ENCODE data around the gene ADCY3. TPM values are rescaled to one million over a fixed set of nuclear protein-coding genes. Genes with fewer than 3 reads are reported as not detected.
A peak's percentile ranks its signal among the peaks of the same experiment; 100 is the strongest.
"Not testable (repeated sequence)": the region's sequence is repeated elsewhere in the genome, so short reads cannot be mapped to it uniquely, and the experiment has no call there.

The ADCY3 gene
- polyA plus RNA-seq, 1 of the 3 experiments (the other 2 are of a cell fraction) = 53.9 TPM

- TF ChIP-seq FOXM1 (IDR thresholded peaks at IDR 0.05; ENCODE audit: low read depth) (no peak), NRF1 (IDR thresholded peaks at IDR 0.05; ENCODE audit: low read depth, low read length) (no peak), USF2 (IDR thresholded peaks at IDR 0.05; ENCODE audit: borderline replicate concordance, low read depth, low read length) (no peak), RFX5 (IDR thresholded peaks at IDR 0.05; ENCODE audit: low read length) (no peak), MXI1 (IDR thresholded peaks at IDR 0.05; ENCODE audit: low read depth, low read length) (no peak)
These were observed 110.6 kb downstream of the ADCY3 start (continued) for GRCh38 chr2:24809316-24810007.

GRCh38 chr2:24806661-24807036, 113.4 kb downstream of the ADCY3 start:
- no peak overlapping the region for H3K4me2 ChIP-seq
- peaks cover 11% of the 10 kb centered on the region for H3F3A ChIP-seq (replicated peaks; ENCODE audit: insufficient read depth)
- H4K20me1 ChIP-seq (ENCODE audit: insufficient read depth) = peaks cover 2% of the 10 kb centered on the region; the same call in 1 of the 2 replicates
- H3K9ac ChIP-seq = no peak overlapping the region
- DNase-seq = no peak
- POLR2A ChIA-PET = no interaction called here
- H3K9me2 ChIP-seq = no peaks in the 10 kb centered on the region
- no peaks in the 10 kb centered on the region for H3K9me3 ChIP-seq
- TF ChIP-seq ELF1 (IDR thresholded peaks at IDR 0.05) = no peak
- no peak for TF ChIP-seq CHD2 (IDR thresholded peaks at IDR 0.05; ENCODE audit: low read length, partially characterized antibody)
- TF ChIP-seq YY1 (IDR thresholded peaks at IDR 0.05; ENCODE audit: low read depth) = no peak
- TF ChIP-seq JUND (IDR thresholded peaks at IDR 0.05) = no peak
- no peak for TF ChIP-seq FOSL2 (IDR thresholded peaks at IDR 0.05; ENCODE audit: borderline replicate concordance, low read depth)
- no peak for TF ChIP-seq FOXJ3 (CRISPR knock-in tag; IDR thresholded peaks at IDR 0.05)
- TF ChIP-seq TEAD4 (IDR thresholded peaks at IDR 0.05; ENCODE audit: borderline replicate concordance, insufficient read depth) = no peak
- no peak for TF ChIP-seq RFX5 (IDR thresholded peaks at IDR 0.05; ENCODE audit: low read length)
- no peak overlapping the region for H3K4me3 ChIP-seq (ENCODE audit: low read depth in 2 of 2, low read length in 1 of 2)
- H2AFZ ChIP-seq (ENCODE audit: low read depth) = no peak overlapping the region
- peak overlapping the region in 1 of 2 experiments; percentile 23; a peak in 1 of 4 replicates for H3K27ac ChIP-seq (ENCODE audit: low read depth in 2 of 2, low read length in 1 of 2)
- peaks cover 0 to 11% of the 10 kb centered on the region in 2 experiments; a peak in 2 of 4 replicates for H3K4me1 ChIP-seq (ENCODE audit: control insufficient read depth in 1 of 2, insufficient read depth in 2 of 2, low read depth in 1 of 2, low read length in 1 of 2)
- H3K27me3 ChIP-seq (ENCODE audit: insufficient read depth) = no peaks in the 10 kb centered on the region
- H3K36me3 ChIP-seq (replicated peaks in 1 of 2; ENCODE audit: control insufficient read depth in 1 of 2, insufficient read depth in 2 of 2, low read length in 1 of 2) = peaks cover 8 to 17% of the 10 kb centered on the region in 2 experiments
- CTCF ChIA-PET = interaction anchor here (1.5 to 1.8 kb wide), 2 partner anchors 12 to 21 kb away, joined by 3 to 4 read pairs; no protein-coding TSS in a partner anchor
- peaks cover 95% of the 10 kb centered on the region for H3K79me2 ChIP-seq (ENCODE audit: insufficient read depth)

GRCh38 chr2:24805811-24806660, 114.0 kb downstream of the ADCY3 start:
- Histone ChIP-seq H3K27ac (ENCODE audit: low read depth in 2 of 2, low read length in 1 of 2) (peak overlapping the region in 1 of 2 experiments; percentile 23; a peak in 1 of 4 replicates), H3F3A (replicated peaks; ENCODE audit: insufficient read depth) (peaks cover 11% of the 10 kb centered on the region), H3K4me1 (ENCODE audit: control insufficient read depth in 1 of 2, insufficient read depth in 2 of 2, low read depth in 1 of 2, low read length in 1 of 2) (peaks cover 0 to 11% of the 10 kb centered on the region in 2 experiments; a peak in 2 of 4 replicates), H3K36me3 (replicated peaks in 1 of 2; ENCODE audit: control insufficient read depth in 1 of 2, insufficient read depth in 2 of 2, low read length in 1 of 2) (peaks cover 8 to 19% of the 10 kb centered on the region in 2 experiments), H3K79me2 (ENCODE audit: insufficient read depth) (peaks cover 95% of the 10 kb centered on the region)
- H3K27me3 ChIP-seq (ENCODE audit: insufficient read depth); H3K9me3 ChIP-seq; H3K9me2 ChIP-seq; H4K20me1 ChIP-seq (ENCODE audit: insufficient read depth); H3K4me3 ChIP-seq (ENCODE audit: low read depth in 2 of 2, low read length in 1 of 2); H3K9ac ChIP-seq; DNase-seq; H2AFZ ChIP-seq (ENCODE audit: low read depth); POLR2A ChIA-PET; H3K4me2 ChIP-seq: not testable (repeated sequence)
- 82% methylated on average over 23 of the region's 25 CpGs for WGBS (ENCODE audit: low lambda C conversion rate)
- CTCF ChIA-PET = interaction anchor here (1.5 to 1.8 kb wide), 2 partner anchors 12 to 22 kb away, joined by 3 to 4 read pairs; no protein-coding TSS in a partner anchor

GRCh38 chr2:24800487-24800886, 119.5 kb downstream of the ADCY3 start:
- H3K4me2 ChIP-seq; H3K9me3 ChIP-seq; H3K27ac ChIP-seq (ENCODE audit: low read depth in 2 of 2, low read length in 1 of 2); CTCF ChIA-PET; H3K4me3 ChIP-seq (ENCODE audit: low read depth in 2 of 2, low read length in 1 of 2); H3F3A ChIP-seq (replicated peaks; ENCODE audit: insufficient read depth); DNase-seq; H4K20me1 ChIP-seq (ENCODE audit: insufficient read depth); H3K9ac ChIP-seq; H3K27me3 ChIP-seq (ENCODE audit: insufficient read depth); H3K4me1 ChIP-seq (ENCODE audit: control insufficient read depth in 1 of 2, insufficient read depth in 2 of 2, low read depth in 1 of 2, low read length in 1 of 2); H3K9me2 ChIP-seq; POLR2A ChIA-PET; H2AFZ ChIP-seq (ENCODE audit: low read depth): not testable (repeated sequence)
- WGBS (ENCODE audit: low lambda C conversion rate) = 83% methylated on average over 5 of the region's 5 CpGs
- Histone ChIP-seq H3K36me3 (replicated peaks in 1 of 2; ENCODE audit: control insufficient read depth in 1 of 2, insufficient read depth in 2 of 2, low read length in 1 of 2) (peaks cover 13 to 26% of the 10 kb centered on the region in 2 experiments), H3K79me2 (ENCODE audit: insufficient read depth) (peaks cover 95% of the 10 kb centered on the region)
